ENCODE data around the gene PIP4K2C. TPM values are rescaled to one million over a fixed set of nuclear protein-coding genes. Genes with fewer than 3 reads are reported as not detected.
"Not testable (repeated sequence)": the region's sequence is repeated elsewhere in the genome, so short reads cannot be mapped to it uniquely, and the experiment has no call there.

The PIP4K2C gene
- total RNA-seq, 1 experiment from 2014 or later: 44.9 TPM

GRCh38 chr12:57636731-57637130, 45.7 kb downstream of the PIP4K2C start:
- DNase-seq (ENCODE audit: low read depth): not testable (repeated sequence)

DNA sequence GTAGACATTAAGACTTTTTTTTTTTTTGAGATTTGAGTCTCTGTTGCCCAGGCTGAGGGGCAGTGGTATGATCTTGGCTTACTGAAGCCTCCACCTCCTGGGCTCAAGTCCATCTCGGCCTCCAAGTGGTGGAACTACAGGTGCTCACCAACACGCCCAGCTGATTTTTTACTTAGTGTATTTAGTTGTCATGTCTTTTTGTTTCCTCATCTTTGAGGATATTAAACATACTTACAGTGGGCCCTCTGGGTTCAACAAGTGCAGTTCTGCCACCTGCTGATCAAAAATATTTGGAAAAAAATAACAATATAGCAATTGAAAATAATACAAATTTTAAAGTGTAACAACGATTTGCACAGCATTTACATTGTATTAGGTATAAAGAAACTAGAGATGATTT, 46.4 kb downstream of the PIP4K2C start:
- no peak for DNase-seq (ENCODE audit: low read depth)

DNA sequence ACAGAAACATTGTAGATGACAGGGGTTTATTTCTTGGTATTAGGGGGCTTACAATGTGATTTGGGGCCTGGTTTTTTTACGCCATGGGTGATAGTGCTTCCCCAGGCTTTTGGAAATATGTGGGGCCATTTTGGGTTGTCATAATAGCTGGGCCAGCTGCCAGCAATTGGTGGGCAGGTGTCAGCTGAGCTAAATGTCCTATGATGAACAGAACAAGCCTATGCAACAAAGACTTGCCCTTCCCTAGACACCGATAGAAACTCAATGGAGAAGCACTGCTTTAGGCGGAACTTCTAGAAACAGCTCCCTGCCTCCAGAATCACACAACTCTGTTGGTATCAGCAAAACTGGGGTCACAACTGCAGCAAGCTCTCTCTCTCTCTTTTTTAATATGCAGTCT, 47.1 kb downstream of the PIP4K2C start:
- DNase-seq (ENCODE audit: low read depth): no peak

DNA sequence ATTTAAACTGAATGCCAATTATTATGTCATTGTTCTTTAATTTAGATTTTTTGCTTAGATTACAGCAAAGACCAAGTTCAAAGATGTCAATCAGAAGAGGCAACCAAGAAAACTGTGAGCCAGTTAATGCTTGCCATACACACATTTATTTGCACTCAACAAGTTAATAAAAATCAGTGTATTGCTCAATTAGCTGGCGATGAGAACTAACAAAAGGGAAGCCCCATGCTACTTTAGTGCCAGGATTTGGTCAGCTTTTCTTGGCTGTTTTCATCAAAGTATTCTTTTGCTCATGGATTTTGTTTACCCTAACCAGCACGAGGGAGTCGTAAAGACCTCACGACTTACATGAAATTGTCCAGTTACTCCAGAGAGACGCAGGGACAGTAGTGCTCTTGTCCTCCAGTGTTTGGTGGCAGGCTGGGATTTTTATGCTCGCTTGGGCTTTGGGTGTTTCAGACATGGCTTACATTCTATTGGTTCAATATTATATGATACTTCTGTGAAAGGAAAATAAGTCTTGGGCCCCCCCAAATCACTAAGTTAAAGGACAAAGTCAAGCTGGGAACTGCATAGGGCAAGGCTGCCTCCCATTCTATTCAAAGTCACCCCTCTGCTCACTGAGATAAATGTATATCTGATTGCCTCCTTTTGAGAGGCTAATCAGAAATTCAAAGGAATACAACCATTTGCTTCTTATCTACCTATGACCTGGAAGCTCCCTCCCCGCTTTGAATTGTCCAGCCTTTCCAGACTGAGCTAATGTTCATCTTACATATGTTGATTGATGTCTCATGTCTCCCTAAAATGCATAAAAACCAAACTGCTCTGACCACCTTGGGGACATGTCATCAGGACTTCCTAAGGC, 49.4 kb downstream of the PIP4K2C start:
- no peak for DNase-seq (ENCODE audit: low read depth)

GRCh38 chr12:57641699-57642442, 50.9 kb downstream of the PIP4K2C start:
- no peak for DNase-seq (ENCODE audit: low read depth)

- DNase-seq (ENCODE audit: low read depth): not testable (repeated sequence)
Observed at GRCh38 chr12:57645990-57646658, 55.1 kb downstream of the PIP4K2C start.

DNA sequence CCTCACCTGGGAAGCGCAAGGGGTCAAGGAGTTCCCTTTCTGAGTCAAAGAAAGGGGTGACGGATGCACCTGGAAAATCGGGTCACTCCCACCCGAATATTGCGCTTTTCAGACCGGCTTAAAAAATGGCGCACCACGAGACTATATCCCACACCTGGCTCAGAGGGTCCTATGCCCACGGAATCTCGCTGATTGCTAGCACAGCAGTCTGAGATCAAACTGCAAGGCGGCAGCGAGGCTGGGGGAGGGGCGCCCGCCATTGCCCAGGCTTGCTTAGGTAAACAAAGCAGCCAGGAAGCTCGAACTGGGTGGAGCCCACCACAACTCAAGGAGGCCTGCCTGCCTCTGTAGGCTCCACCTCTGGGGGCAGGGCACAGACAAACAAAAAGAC, 55.7 kb downstream of the PIP4K2C start:
- not testable (repeated sequence) for DNase-seq (ENCODE audit: low read depth)

Other genes starting within 250 kb of the PIP4K2C start
- gene R3HDM2, start 160.1 kb upstream of the PIP4K2C start, total RNA-seq (2014; rRNA removed; shearing (Covaris generic)): 8.9 and 11.3 TPM in 2 replicates
- not detected in 2 replicates for gene INHBC, start 156.4 kb upstream of the PIP4K2C start, total RNA-seq (2014; rRNA removed; shearing (Covaris generic))
- gene INHBE, start 135.9 kb upstream of the PIP4K2C start, total RNA-seq (2014; rRNA removed; shearing (Covaris generic)): 0.80 and 1.6 TPM in 2 replicates
- gene GLI1, start 131.4 kb upstream of the PIP4K2C start, total RNA-seq (2014; rRNA removed; shearing (Covaris generic)): 0.57 and 2.1 TPM in 2 replicates
- 0.51 TPM in 1 of 2 replicates, not detected in the other for gene ARHGAP9, start 111.3 kb upstream of the PIP4K2C start, total RNA-seq (2014; rRNA removed; shearing (Covaris generic))
- gene MARS1, start 103.1 kb upstream of the PIP4K2C start, total RNA-seq (2014; rRNA removed; shearing (Covaris generic)): 120 and 177 TPM in 2 replicates
- 9.4 and 11.3 TPM in 2 replicates for gene DDIT3, start 70.7 kb upstream of the PIP4K2C start, total RNA-seq (2014; rRNA removed; shearing (Covaris generic))
- gene MBD6, start 68.4 kb upstream of the PIP4K2C start, total RNA-seq (2014; rRNA removed; shearing (Covaris generic)): 0.57 and 0.91 TPM in 2 replicates
- 108 and 118 TPM in 2 replicates for gene DCTN2, start 44.0 kb upstream of the PIP4K2C start, total RNA-seq (2014; rRNA removed; shearing (Covaris generic))
- 0.69 and 1.0 TPM in 2 replicates for gene KIF5A, start 41.1 kb upstream of the PIP4K2C start, total RNA-seq (2014; rRNA removed; shearing (Covaris generic))
- 12.3 and 12.7 TPM in 2 replicates for gene DTX3, start 13.6 kb downstream of the PIP4K2C start, total RNA-seq (2014; rRNA removed; shearing (Covaris generic))
- gene ARHGEF25, start 20.2 kb downstream of the PIP4K2C start, total RNA-seq (2014; rRNA removed; shearing (Covaris generic)): 0.95 and 5.6 TPM in 2 replicates
- 36.5 and 60.9 TPM in 2 replicates for gene B4GALNT1, start 42.0 kb downstream of the PIP4K2C start, total RNA-seq (2014; rRNA removed; shearing (Covaris generic))
- 262 and 383 TPM in 2 replicates for gene OS9, start 102.9 kb downstream of the PIP4K2C start, total RNA-seq (2014; rRNA removed; shearing (Covaris generic))
- 0.03 and 0.29 TPM in 2 replicates for gene AGAP2, start 147.6 kb downstream of the PIP4K2C start, total RNA-seq (2014; rRNA removed; shearing (Covaris generic))
- 7.9 and 13.5 TPM in 2 replicates for gene TSPAN31, start 153.8 kb downstream of the PIP4K2C start, total RNA-seq (2014; rRNA removed; shearing (Covaris generic))
- 317 and 359 TPM in 2 replicates for gene CDK4, start 161.1 kb downstream of the PIP4K2C start, total RNA-seq (2014; rRNA removed; shearing (Covaris generic))
- gene MARCHF9, start 163.9 kb downstream of the PIP4K2C start, total RNA-seq (2014; rRNA removed; shearing (Covaris generic)): 5.5 and 6.5 TPM in 2 replicates
- 2.2 and 2.6 TPM in 2 replicates for gene CYP27B1, start 175.9 kb downstream of the PIP4K2C start, total RNA-seq (2014; rRNA removed; shearing (Covaris generic))
- gene METTL1, start 180.9 kb downstream of the PIP4K2C start, total RNA-seq (2014; rRNA removed; shearing (Covaris generic)): 21.0 and 37.5 TPM in 2 replicates
- 1.9 and 2.6 TPM in 2 replicates for gene EEF1AKMT3, start 181.4 kb downstream of the PIP4K2C start, total RNA-seq (2014; rRNA removed; shearing (Covaris generic))
- 38.2 and 48.9 TPM in 2 replicates for gene TSFM, start 191.6 kb downstream of the PIP4K2C start, total RNA-seq (2014; rRNA removed; shearing (Covaris generic))
- not detected in 2 replicates for gene AVIL, start 227.5 kb downstream of the PIP4K2C start, total RNA-seq (2014; rRNA removed; shearing (Covaris generic))

All from Daoy (cell line).